ENCODE data around the gene ITGAX.

The ITGAX gene

GRCh38 chr16:31429796-31430195, 74.8 kb downstream of the ITGAX start:
- Histone ChIP-seq H3K4me3 (ENCODE audit: low read depth in 1 of 5, low read length in 5 of 5) (no peak overlapping the region), H3K4me1 (ENCODE audit: control insufficient read depth in 5 of 5, insufficient read depth in 5 of 5, low read length in 5 of 5) (peaks cover 2 to 11% (median 9%) of the 10 kb centered on the region in 5 donors), H3K9ac (ENCODE audit: low read length in 5 of 5) (no peak overlapping the region), H3K36me3 (ENCODE audit: control insufficient read depth in 5 of 5, insufficient read depth in 5 of 5, low read length in 5 of 5) (no peaks in the 10 kb centered on the region), H3K9me3 (ENCODE audit: control insufficient read depth in 5 of 5, low read length in 5 of 5) (no peaks in the 10 kb centered on the region), H3K27ac (ENCODE audit: low read depth, low read length) (no peak overlapping the region), H3K27me3 (ENCODE audit: control insufficient read depth in 5 of 5, insufficient read depth in 4 of 5, low read length in 5 of 5) (no peaks in the 10 kb centered on the region)

GRCh38 chr16:31430380-31431052, 75.5 kb downstream of the ITGAX start:
- Histone ChIP-seq H3K36me3 (ENCODE audit: control insufficient read depth in 5 of 5, insufficient read depth in 5 of 5, low read length in 5 of 5) (no peaks in the 10 kb centered on the region), H3K27ac (ENCODE audit: low read depth, low read length) (no peak overlapping the region), H3K9me3 (ENCODE audit: control insufficient read depth in 5 of 5, low read length in 5 of 5) (no peaks in the 10 kb centered on the region), H3K27me3 (ENCODE audit: control insufficient read depth in 5 of 5, insufficient read depth in 4 of 5, low read length in 5 of 5) (no peaks in the 10 kb centered on the region), H3K9ac (ENCODE audit: low read length in 5 of 5) (no peak overlapping the region), H3K4me3 (ENCODE audit: low read depth in 1 of 5, low read length in 5 of 5) (no peak overlapping the region), H3K4me1 (ENCODE audit: control insufficient read depth in 5 of 5, insufficient read depth in 5 of 5, low read length in 5 of 5) (peaks cover 2 to 11% (median 9%) of the 10 kb centered on the region in 5 donors)
